ENCODE data around the gene TNS3. TPM values are rescaled to one million over a fixed set of nuclear protein-coding genes. Genes with fewer than 3 reads are reported as not detected.

The TNS3 gene
- total RNA-seq, 2 experiments from 2014 or later, result 0.11 TPM

DNA sequence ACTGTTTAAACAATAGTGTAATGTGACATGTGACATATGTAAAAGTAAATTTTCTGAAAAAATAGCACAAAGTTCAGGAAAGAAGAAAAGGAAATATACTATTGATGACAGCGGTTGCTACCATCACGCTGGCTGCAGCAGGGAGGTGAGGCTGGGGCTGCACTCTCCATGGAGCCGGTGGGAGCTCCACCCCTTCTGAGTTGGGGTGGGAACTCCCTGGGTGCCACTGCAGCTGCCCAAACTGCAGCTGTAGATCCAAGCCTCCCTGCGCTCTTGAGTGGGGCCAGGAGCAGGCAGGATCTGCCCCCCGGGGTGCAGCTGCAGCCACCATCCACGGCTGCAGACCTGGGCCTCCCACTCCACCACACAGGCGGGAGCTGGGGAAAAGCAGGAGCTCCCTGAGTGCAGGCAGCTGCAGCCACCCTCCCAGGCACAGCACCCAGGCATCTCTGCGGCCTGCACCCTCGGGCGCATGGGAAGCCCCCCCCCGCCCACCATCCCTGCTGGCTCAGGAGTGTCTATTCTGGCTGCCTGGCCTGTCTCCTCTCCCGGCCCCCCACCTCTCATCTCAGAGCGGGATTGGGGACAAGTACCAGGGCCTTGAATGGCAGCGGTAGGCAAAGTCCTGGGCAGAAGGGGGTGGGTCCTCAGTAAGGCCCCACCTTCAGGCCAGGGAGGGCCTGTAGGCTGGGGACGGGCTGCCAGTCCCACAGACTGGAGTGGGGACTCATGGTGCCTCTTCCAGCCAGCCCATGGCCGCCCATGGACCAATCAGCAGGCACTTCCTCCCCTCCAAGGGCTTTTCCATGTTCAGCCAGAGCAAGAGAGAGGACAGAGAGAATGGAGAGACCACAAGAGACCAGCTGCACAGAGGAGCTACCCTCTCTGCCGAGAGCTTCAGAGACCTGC is 50.1 kb downstream of the TNS3 start:
- H3K27me3 Mint-ChIP-seq, result peaks cover 5% of the 10 kb centered on the region
- no peak overlapping the region for H3K27ac Mint-ChIP-seq
- no peak for DNase-seq
- H3K4me1 Mint-ChIP-seq, result no peaks in the 10 kb centered on the region
- intact Hi-C loops (cut with DNase I, micrococcal nuclease), result no loop called here
- no peak overlapping the region for H3K4me3 Mint-ChIP-seq
- no peak for ATAC-seq
- CTCF ChIA-PET, result no interaction called here
- POLR2A ChIA-PET, result interaction anchor here (0.5 kb wide), 1 partner anchor 57 kb away, joined by 5 read pairs; no protein-coding TSS in a partner anchor
- H3K36me3 Mint-ChIP-seq (ENCODE audit: low read depth), result no peaks in the 10 kb centered on the region
- no peaks in the 10 kb centered on the region for H3K9me3 Mint-ChIP-seq (ENCODE audit: low read depth)

DNA sequence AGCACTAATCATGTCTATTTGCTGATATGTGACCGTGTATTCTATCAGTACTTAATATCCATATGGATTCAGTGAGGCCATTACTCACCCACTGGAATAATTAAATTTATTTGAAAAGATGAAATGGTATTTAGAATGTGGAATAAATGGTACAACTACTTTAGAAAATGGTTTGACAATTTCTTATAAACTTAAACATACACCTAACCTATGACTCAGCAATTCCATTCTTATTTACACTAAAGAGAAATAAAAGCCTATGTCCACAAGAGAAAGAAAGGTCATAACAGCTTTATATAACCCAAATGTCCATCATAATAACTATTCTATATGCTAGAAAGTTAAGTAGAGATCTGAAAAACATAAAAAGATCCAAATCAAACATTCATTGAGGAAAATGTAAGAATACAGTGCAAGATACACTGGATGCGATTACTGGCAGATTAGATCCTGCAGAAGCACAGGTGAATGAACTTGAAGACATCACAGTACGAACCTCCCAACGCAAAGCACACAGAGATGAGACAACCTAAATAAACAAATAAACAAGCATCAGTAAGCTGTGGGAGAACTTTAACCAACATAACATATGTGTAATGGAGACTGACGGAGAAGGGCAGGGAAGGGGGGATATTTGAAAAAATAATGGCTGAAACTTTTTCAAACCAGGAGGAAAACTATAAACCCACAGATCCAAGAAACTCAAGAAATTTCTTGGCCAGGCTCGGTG is 51.9 kb downstream of the TNS3 start:
- DNase-seq, result no peak
- H3K9me3 Mint-ChIP-seq (ENCODE audit: low read depth), result no peaks in the 10 kb centered on the region
- H3K36me3 Mint-ChIP-seq (ENCODE audit: low read depth), result no peaks in the 10 kb centered on the region
- no peak overlapping the region for H3K4me3 Mint-ChIP-seq
- POLR2A ChIA-PET, result no interaction called here
- intact Hi-C loops (cut with DNase I, micrococcal nuclease), result no loop called here
- CTCF ChIA-PET, result no interaction called here
- no peak for ATAC-seq
- no peaks in the 10 kb centered on the region for H3K27me3 Mint-ChIP-seq
- no peak overlapping the region for H3K27ac Mint-ChIP-seq
- H3K4me1 Mint-ChIP-seq, result no peaks in the 10 kb centered on the region

DNA sequence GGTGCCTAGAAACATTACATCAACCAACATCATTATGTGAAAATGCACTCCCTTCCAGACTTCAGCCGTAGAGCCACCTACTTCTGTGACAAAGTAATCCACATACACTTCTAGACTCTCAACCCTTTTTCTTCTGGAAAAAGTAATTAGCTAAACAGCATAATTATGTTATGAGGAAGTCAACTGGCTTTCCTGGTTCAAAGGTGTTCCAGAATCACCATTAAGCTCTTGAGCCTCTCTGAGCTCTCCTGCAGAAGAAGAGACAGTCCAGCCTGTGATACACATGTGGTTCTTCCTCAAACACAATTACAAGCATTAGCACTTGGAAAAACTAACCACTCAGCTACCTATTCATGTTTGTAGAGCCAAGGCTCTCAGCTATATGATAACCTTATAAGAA is 52.5 kb downstream of the TNS3 start:
- Mint-ChIP-seq H3K27ac (no peak overlapping the region), H3K9me3 (ENCODE audit: low read depth) (no peaks in the 10 kb centered on the region), H3K4me3 (no peak overlapping the region), H3K36me3 (ENCODE audit: low read depth) (no peaks in the 10 kb centered on the region), H3K27me3 (no peaks in the 10 kb centered on the region), H3K4me1 (no peaks in the 10 kb centered on the region)
- no peak for DNase-seq
- ChIA-PET CTCF (no interaction called here), POLR2A (no interaction called here)
- ATAC-seq, result no peak
- intact Hi-C loops (cut with DNase I, micrococcal nuclease), result no loop called here

DNA sequence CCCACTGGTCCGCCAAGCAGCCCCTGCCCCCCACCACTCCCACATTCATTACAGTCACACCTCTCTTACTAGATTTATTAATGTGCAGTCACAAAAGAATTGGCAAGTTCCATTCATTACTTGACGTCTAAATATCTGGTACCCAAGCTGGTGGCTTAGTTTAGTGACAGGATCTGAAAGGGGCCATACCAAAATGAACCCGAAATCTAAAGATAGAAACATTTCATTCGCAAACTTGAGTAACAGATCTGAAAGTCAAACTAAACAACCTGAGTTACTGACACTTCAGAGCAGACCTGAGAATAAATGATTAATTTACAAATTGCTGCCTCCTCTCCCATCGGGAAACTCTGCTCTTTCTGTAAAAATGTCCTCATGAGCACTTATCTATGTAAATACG is 53.4 kb downstream of the TNS3 start:
- POLR2A ChIA-PET, result no interaction called here
- Mint-ChIP-seq H3K9me3 (ENCODE audit: low read depth) (no peaks in the 10 kb centered on the region), H3K27ac (no peak overlapping the region), H3K27me3 (no peaks in the 10 kb centered on the region), H3K36me3 (ENCODE audit: low read depth) (no peaks in the 10 kb centered on the region), H3K4me3 (no peak overlapping the region), H3K4me1 (no peaks in the 10 kb centered on the region)
- DNase-seq, result no peak
- no peak for ATAC-seq
- intact Hi-C loops (cut with DNase I, micrococcal nuclease), result no loop called here
- CTCF ChIA-PET, result no interaction called here

DNA sequence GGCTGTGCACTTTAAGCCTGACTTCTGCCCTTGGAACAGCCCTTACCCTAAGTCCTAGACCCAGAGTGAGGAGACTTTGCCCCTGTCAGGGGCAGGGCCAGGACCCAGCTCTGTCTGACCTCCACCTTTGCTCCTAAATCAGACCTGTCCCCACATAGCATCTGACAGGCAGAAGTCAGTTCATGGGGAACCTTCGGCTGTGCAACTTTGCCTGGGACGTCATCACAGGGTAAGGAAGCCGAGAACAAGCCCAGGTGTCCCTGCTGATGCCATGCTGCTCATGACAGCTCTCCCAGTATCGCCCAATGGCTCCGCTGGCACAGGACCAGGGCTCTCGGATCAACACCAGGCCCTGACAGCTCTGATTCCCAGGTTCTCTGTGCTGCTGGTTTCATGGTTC is 55.4 kb downstream of the TNS3 start:
- Mint-ChIP-seq H3K4me3 (no peak overlapping the region), H3K36me3 (ENCODE audit: low read depth) (no peaks in the 10 kb centered on the region), H3K27ac (no peak overlapping the region), H3K9me3 (ENCODE audit: low read depth) (no peaks in the 10 kb centered on the region), H3K27me3 (no peaks in the 10 kb centered on the region), H3K4me1 (no peaks in the 10 kb centered on the region)
- CTCF ChIA-PET, result no interaction called here
- DNase-seq (no peak), ATAC-seq (no peak)
- POLR2A ChIA-PET, result no interaction called here
- intact Hi-C loops (cut with DNase I, micrococcal nuclease), result no loop called here

DNA sequence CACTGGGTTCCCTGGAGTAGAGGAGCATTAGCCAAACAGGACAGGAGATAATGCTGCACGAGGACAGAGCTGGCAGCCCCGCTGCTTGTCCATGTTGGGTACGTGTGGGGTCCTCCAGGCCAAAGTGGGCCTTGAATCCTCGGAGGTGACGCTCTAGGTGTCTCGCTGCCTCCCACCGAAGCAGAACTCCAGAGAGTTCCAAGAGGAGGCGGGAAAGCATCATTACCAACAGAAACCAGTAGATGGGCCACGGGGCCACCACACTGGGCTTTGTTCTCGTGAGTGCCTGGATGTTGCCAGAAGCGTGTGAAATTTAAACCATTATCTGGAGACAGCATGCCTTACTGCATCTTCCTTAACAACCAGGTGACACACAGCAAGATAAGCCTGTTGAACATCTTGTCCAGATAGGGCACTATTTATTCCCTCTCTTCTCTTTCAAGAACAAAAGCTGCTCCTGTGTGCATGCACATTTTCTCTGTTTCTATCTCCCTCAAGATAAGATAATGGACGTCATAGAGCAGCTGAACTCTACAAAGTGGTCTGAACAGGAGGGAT is 56.8 kb downstream of the TNS3 start:
- H3K36me3 Mint-ChIP-seq (ENCODE audit: low read depth), result no peaks in the 10 kb centered on the region
- ChIA-PET CTCF (no interaction called here), POLR2A (no interaction called here)
- H3K4me3 Mint-ChIP-seq, result no peak overlapping the region
- H3K27ac Mint-ChIP-seq, result no peak overlapping the region
- no peak for ATAC-seq
- intact Hi-C loops (cut with DNase I, micrococcal nuclease), result no loop called here
- no peaks in the 10 kb centered on the region for H3K4me1 Mint-ChIP-seq
- no peak for DNase-seq
- no peaks in the 10 kb centered on the region for H3K27me3 Mint-ChIP-seq
- H3K9me3 Mint-ChIP-seq (ENCODE audit: low read depth), result no peaks in the 10 kb centered on the region

DNA sequence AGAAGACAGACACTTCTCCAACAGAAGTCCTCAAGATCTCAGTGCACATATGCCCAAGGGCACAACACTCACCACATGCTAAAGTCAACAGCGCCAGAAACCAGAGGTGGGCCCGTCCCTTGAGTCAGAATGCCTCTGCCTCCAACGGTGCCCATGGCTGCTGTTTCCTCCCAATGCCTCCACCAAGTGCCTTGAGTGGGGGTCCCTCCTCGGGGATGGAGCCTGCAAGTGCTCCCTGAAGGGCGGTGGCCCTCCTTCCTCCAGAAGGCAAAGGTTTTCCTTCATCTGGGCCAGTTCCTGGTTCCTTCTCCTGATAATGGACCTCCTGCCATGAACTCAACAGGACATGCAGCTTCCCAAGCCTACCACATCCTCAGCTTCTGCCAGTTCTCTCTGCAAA is 58.5 kb downstream of the TNS3 start:
- no peaks in the 10 kb centered on the region for H3K4me1 Mint-ChIP-seq
- POLR2A ChIA-PET, result no interaction called here

DNA sequence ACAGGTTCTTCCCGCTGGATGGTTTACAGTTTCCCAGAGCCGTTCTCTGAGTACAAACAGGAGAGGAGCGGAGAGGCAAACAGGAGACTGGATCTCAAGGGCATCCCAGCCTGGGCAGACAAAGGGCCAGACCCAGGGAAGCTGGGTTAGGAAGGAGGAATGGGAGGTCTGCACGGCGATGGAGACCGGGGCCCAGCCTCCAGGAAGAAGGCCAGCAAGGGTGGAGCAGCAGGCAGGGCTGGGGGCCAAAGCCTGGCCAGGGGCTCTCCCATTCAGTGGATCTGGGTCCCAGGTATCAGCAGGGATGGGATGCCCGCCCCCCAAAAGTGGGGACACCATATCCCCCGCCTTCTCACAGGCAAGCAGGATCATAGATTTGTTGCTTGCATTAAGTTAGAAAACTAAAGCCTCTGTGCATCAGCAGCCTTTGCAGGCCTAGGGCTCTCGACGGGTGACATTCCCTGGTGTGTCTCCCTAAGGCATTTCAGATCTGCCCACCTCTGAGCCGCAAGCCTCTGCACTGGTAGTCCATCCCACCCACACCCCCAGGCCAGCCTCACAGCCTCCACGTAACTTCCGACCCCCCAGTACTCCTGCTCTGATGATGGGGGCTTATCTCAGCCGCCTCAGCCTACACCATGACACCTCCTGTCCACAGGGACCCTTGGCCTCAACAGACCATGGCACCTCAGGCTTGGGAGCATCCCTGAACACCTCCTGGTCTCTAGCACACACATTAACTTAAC is 59.9 kb downstream of the TNS3 start:
- Mint-ChIP-seq H3K4me3 (no peak overlapping the region), H3K27ac (no peak overlapping the region), H3K9me3 (ENCODE audit: low read depth) (no peaks in the 10 kb centered on the region), H3K36me3 (ENCODE audit: low read depth) (no peaks in the 10 kb centered on the region), H3K4me1 (no peaks in the 10 kb centered on the region), H3K27me3 (peaks cover 6% of the 10 kb centered on the region)
- CTCF ChIA-PET, result no interaction called here
- POLR2A ChIA-PET, result no interaction called here
- intact Hi-C loops (cut with DNase I, micrococcal nuclease), result no loop called here
- no peak for ATAC-seq
- no peak for DNase-seq

More for the DNA sequence above, 58.5 kb downstream of the TNS3 start:
- DNase-seq (no peak), ATAC-seq (no peak)
- CTCF ChIA-PET, result no interaction called here
- H3K27me3 Mint-ChIP-seq, result no peaks in the 10 kb centered on the region
- H3K27ac Mint-ChIP-seq, result no peak overlapping the region
- no peaks in the 10 kb centered on the region for H3K36me3 Mint-ChIP-seq (ENCODE audit: low read depth)
- no peaks in the 10 kb centered on the region for H3K9me3 Mint-ChIP-seq (ENCODE audit: low read depth)
- no peak overlapping the region for H3K4me3 Mint-ChIP-seq
- intact Hi-C loops (cut with DNase I, micrococcal nuclease), result no loop called here

DNA sequence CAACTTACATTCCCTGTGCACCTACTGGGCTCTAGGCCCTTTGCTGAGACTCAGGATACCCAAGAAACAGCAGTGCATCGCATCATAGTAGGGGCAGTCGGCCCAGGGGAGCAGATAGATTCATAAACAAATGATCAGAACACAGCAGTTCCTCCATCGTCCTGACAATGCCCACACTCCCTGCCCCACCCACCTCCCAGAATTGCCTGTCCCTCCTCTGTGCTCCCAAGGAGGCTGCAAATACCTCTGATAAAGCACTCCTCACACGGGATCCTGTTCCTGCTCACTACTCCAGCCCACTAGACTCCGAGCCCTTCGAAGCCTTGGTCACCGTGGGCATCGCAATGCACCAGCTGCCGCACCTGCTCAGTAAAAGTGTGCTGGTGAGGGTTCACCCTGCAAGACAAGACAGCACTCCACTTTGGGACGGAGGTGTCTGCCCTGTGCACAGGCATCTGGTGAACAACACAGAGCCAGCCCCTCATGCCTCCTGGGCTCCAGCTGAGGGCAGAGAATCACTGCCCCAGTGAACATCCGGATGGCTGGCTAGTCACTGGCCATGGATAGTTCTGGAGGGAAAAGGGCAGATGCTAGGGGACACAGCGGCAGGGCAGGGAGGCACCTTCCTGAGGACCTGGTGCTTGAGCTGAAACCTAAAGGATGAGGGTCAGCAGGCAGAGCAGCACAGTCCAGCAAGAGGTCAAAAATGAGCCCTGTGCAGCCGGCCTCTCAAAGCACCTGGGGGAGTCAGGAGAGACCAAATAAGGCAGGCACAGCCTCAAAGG is 60.7 kb downstream of the TNS3 start:
- POLR2A ChIA-PET, result no interaction called here
- intact Hi-C loops (cut with DNase I, micrococcal nuclease), result no loop called here
- no peak for DNase-seq
- Mint-ChIP-seq H3K36me3 (ENCODE audit: low read depth) (no peaks in the 10 kb centered on the region), H3K4me1 (no peaks in the 10 kb centered on the region), H3K9me3 (ENCODE audit: low read depth) (no peaks in the 10 kb centered on the region), H3K4me3 (no peak overlapping the region), H3K27ac (no peak overlapping the region), H3K27me3 (peaks cover 7% of the 10 kb centered on the region)
- no peak for ATAC-seq
- CTCF ChIA-PET, result no interaction called here

DNA sequence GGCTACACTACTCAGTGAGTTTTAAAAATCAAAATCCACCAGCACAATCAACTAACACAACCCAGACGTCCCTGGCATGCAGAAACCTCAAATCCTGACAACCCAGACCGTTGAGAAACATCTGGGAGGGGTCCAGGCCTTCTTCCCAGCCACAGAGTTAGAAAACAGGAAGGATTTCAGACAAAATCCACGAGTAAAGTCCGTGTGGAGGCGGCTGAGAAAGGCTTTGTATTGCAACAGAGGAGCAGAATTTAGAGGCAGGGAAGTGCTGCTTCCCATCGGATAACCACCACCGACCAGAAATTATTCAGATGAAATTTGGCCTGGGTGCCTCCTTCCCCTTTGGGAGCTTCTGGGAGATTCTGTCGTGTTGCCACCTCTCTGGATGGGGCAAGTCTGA is 61.5 kb downstream of the TNS3 start:
- ChIA-PET POLR2A (no interaction called here), CTCF (no interaction called here)
- no peak for ATAC-seq
- Mint-ChIP-seq H3K27me3 (peaks cover 7% of the 10 kb centered on the region), H3K36me3 (ENCODE audit: low read depth) (no peaks in the 10 kb centered on the region), H3K27ac (no peak overlapping the region), H3K4me3 (no peak overlapping the region), H3K9me3 (ENCODE audit: low read depth) (no peaks in the 10 kb centered on the region), H3K4me1 (no peaks in the 10 kb centered on the region)
- intact Hi-C loops (cut with DNase I, micrococcal nuclease), result no loop called here
- no peak for DNase-seq

DNA sequence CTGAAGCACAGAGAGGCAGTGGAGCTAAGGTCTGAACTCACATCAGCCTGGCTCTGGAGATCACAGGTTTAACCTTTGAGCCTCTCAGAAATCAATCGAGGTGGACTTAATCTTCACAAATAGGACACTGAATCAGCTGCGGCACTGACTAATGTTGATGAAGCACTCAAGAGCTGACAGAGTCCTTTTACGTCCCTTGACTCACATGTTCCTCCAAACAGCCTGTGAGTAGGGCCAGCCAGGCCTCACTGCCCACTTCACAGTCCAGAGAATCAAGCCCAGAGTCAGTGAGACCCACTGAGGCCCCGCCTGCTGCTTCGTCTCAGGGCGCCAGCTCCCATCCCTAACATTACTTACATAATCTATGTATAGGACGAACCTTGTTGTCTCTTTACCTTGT is 63.1 kb downstream of the TNS3 start:
- intact Hi-C loops (cut with DNase I, micrococcal nuclease), result no loop called here
- H3K27me3 Mint-ChIP-seq, result peaks cover 7% of the 10 kb centered on the region
- H3K36me3 Mint-ChIP-seq (ENCODE audit: low read depth), result no peaks in the 10 kb centered on the region
- ChIA-PET POLR2A (no interaction called here), CTCF (no interaction called here)
- no peak overlapping the region for H3K27ac Mint-ChIP-seq
- H3K4me1 Mint-ChIP-seq, result no peaks in the 10 kb centered on the region
- DNase-seq (no peak), ATAC-seq (no peak)
- H3K9me3 Mint-ChIP-seq (ENCODE audit: low read depth), result no peaks in the 10 kb centered on the region
- no peak overlapping the region for H3K4me3 Mint-ChIP-seq
